Right lobe of liver (tissue), 6 donors: Measurements from ENCODE around the gene NCOA1. TPM values are rescaled to one million over a fixed set of nuclear protein-coding genes. Genes with fewer than 3 reads are reported as not detected.

Experiments
- ATAC-seq, 4 donors: fragments of 200-7000 bp; cut with Tn5 transposase; one replicate each; pipeline ENCODE4 v1.9.1; 2020; ENCODE audit warnings: mild to moderate bottlenecking in 4 of 4, moderate library complexity in 4 of 4
- DNase-seq, 3 donors: peaks; one replicate each; pipeline ENCODE4 v3.0.0-alpha.2; 2020
- H3K27ac ChIP-seq, 3 donors: fragments of 200-600 bp; one replicate each; pipeline ENCODE4 v1.8.0; 2022
- H3K27me3 ChIP-seq, 2 donors: fragments of 200-600 bp; one replicate each; pipeline ENCODE4 v1.8.0; 2022
- H3K36me3 ChIP-seq, 4 donors: fragments of 200-600 bp; sonication (generic) in 1 of 4; one replicate each; pipeline versions ENCODE4 v1.5.1 to v1.8.0; 2017 to 2022; ENCODE audit warnings: control low read depth in 1 of 4
- H3K4me1 ChIP-seq, 4 donors: fragments of 200-600 bp; sonication (generic) in 1 of 4; one replicate each; pipeline versions ENCODE4 v1.5.1 to v1.8.0; 2017 to 2022; ENCODE audit warnings: control low read depth in 1 of 4
- H3K4me3 ChIP-seq, 3 donors: fragments of 200-600 bp; one replicate each; pipeline ENCODE4 v1.8.0; 2022
- H3K9me3 ChIP-seq, 4 donors: fragments of 200-600 bp; sonication (generic) in 1 of 4; one replicate each; pipeline versions ENCODE4 v1.5.1 to v1.8.0; 2017 to 2022; ENCODE audit warnings: control low read depth in 1 of 4
- POLR2A ChIP-seq: fragments of 450-650 bp; IDR thresholded peaks from one replicate; pipeline ENCODE4 v1.6.1; 2017; ENCODE audit warnings: antibody characterized with exemption, mild to moderate bottlenecking
- WGBS: methylation state at CpG from one replicate; pipeline ENCODE4 v1.1.6; 2018; ENCODE audit warnings: low coverage, low lambda C conversion rate; ENCODE audit not compliant: insufficient coverage; ENCODE audit errors: missing lambda C conversion rate; 5-methylcytosine and 5-hydroxymethylcytosine counted together
- intact Hi-C, 2 donors: fragments of 100-400 bp; cut with DNase I; formaldehyde crosslinking; loops; one replicate each; pipeline versions ENCODE4 v1.11.2 to v1.14.1; 2022
- total RNA-seq, 6 experiments: library from RNA; depleted of rRNA in 2 of 6; stranded (reverse); fragments of >200 nt in 2 of 6; fragmentation: NEBNext Ultra II Directional in 3 of 6; extraction: Animal tissue kit (Norgen Biotek cat#: 25700) in 3 of 6; gene quantifications; one replicate each; pipeline versions ENCODE4 v1.1.0 to v1.2.4, GENCODE V29; 2016 to 2023
- TF ChIP-seq, protein P1 (sequence below), 4 donors: fragments of 200-600 bp in 3 of 4; fragments of 450-650 bp in 1 of 4; IDR thresholded peaks; one replicate each; pipeline versions ENCODE4 v1.5.1 to v1.8.0; 2016 to 2022; ENCODE audit warnings: antibody characterized with exemption in 4 of 4, mild to moderate bottlenecking in 2 of 4
- donor health status: DM: no; HTN: yes; CAD: no.
- donor health status: DM: no; HTN: no; CAD: no.
- donor health status: DM: no; HTN: no; CAD: no.
- donor health status: DM: no; HTN: yes; CAD: no.
- donor health status: DM: no; HTN: yes; CAD: no.

NCOA1 gene
- total RNA-seq, 6 experiments from 2014 or later = 13.5 to 18.9 (median 16.4) TPM

DNA sequence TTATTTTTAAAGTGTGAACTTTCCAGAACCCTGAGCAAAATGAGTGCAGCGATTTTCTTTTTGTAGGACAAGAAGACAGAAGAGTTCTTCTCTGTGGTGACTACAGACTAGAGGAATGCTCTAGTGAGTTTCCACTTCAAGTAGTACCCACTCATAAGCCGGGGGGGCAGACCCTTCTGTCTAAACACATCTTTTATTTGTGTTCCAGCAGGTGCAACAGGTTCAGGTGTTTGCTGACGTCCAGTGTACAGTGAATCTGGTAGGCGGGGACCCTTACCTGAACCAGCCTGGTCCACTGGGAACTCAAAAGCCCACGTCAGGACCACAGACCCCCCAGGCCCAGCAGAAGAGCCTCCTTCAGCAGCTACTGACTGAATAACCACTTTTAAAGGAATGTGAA is 277.0 kb downstream of the NCOA1 start:
- Histone ChIP-seq H3K4me3 (no peak overlapping the region), H3K27ac (no peak overlapping the region), H3K27me3 (no peaks in the 10 kb centered on the region), H3K36me3 (peaks cover 0 to 11% (median 2%) of the 10 kb centered on the region in 4 donors), H3K4me1 (no peaks in the 10 kb centered on the region), H3K9me3 (no peaks in the 10 kb centered on the region)
- intact Hi-C loops = no loop called here
- WGBS = 100% methylated on average over 5 of the region's 5 CpGs
- no peak for DNase-seq
- ATAC-seq = no peak
- TF ChIP-seq, protein P1, sequence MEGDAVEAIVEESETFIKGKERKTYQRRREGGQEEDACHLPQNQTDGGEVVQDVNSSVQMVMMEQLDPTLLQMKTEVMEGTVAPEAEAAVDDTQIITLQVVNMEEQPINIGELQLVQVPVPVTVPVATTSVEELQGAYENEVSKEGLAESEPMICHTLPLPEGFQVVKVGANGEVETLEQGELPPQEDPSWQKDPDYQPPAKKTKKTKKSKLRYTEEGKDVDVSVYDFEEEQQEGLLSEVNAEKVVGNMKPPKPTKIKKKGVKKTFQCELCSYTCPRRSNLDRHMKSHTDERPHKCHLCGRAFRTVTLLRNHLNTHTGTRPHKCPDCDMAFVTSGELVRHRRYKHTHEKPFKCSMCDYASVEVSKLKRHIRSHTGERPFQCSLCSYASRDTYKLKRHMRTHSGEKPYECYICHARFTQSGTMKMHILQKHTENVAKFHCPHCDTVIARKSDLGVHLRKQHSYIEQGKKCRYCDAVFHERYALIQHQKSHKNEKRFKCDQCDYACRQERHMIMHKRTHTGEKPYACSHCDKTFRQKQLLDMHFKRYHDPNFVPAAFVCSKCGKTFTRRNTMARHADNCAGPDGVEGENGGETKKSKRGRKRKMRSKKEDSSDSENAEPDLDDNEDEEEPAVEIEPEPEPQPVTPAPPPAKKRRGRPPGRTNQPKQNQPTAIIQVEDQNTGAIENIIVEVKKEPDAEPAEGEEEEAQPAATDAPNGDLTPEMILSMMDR (IDR thresholded peaks at IDR 0.05) = no peak
- no peak for TF ChIP-seq POLR2A

- Histone ChIP-seq H3K9me3 (no peaks in the 10 kb centered on the region), H3K4me1 (no peaks in the 10 kb centered on the region), H3K4me3 (no peak overlapping the region), H3K27me3 (no peaks in the 10 kb centered on the region), H3K27ac (no peak overlapping the region), H3K36me3 (peaks cover 0 to 11% (median 2%) of the 10 kb centered on the region in 4 donors)
- WGBS = 92% methylated on average over 7 of the region's 7 CpGs
- intact Hi-C loops = no loop called here
- TF ChIP-seq POLR2A = no peak
- TF ChIP-seq, protein P1 (IDR thresholded peaks at IDR 0.05) = no peak
- DNase-seq = no peak
- no peak for ATAC-seq
These were observed 277.5 kb downstream of the NCOA1 start for GRCh38 chr2:24768601-24769000.

DNA sequence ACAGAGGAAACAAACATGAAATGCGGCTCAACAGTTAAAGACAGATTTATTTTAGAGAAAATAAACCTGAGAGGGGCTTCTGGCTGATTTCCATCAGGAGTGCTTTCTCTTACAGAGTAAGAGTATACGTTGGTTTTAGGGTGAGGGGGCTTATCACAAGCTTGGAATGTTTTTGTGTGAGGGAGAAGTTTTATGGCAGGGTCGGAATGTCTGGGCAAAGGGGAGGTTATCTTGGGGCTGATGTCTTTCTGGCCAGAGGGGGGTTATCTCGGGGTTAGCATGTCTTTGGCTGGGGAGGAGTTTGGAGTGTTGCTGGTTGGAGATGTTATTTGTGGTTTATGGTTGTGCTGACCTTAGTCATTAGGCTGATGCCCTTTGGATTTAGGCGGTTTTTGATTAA is 280.0 kb downstream of the NCOA1 start:
- DNase-seq (no peak), ATAC-seq (no peak)
- TF ChIP-seq POLR2A = no peak
- TF ChIP-seq, protein P1 (IDR thresholded peaks at IDR 0.05) = no peak
- Histone ChIP-seq H3K27me3 (no peaks in the 10 kb centered on the region), H3K36me3 (peaks cover 0 to 11% (median 2%) of the 10 kb centered on the region in 4 donors), H3K9me3 (no peaks in the 10 kb centered on the region), H3K4me1 (no peaks in the 10 kb centered on the region), H3K4me3 (no peak overlapping the region), H3K27ac (no peak overlapping the region)
- 70% methylated on average over 2 of the region's 5 CpGs for WGBS
- intact Hi-C loops = no loop called here

DNA sequence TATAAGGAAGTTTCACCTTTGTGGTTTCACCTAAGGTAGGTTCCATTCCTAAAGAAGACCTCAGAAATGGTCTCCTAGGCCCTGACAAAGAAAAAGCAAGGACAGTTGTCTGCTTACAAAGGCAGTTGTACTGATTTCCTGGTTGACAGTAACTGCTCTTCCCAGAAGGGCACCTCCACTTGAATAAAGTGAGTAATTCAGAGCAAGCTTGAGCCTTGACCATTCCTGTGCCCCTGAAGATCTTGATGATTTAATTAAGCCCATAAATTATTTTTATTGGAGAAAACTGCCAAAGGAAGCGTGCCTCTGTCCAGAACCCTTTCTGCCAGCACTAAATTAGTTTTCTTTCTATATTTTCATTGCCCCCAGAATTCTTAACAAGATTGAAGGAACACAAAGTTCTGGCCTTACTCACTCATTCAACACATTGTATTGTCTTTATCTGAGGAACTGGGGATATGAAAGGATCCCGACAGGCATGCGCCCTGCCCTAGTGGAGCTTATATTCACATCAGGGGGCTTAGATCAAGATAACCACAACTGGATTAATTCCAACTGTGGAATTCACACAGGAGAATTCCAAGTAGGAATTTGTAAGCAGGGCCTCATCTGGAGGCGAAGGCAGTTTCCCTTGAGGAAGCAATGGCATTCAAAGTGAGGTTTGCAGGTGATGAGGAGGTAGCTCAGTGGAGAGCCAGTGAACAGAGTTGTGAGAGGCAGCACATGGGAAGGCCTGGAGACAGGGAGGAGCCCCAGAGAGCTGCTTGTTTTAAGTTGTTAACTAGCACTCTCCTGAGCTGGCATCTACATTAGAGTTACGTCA is 280.9 kb downstream of the NCOA1 start:
- Histone ChIP-seq H3K9me3 (no peaks in the 10 kb centered on the region), H3K36me3 (peaks cover 0 to 11% (median 2%) of the 10 kb centered on the region in 4 donors), H3K27me3 (no peaks in the 10 kb centered on the region), H3K4me1 (no peaks in the 10 kb centered on the region), H3K4me3 (no peak overlapping the region), H3K27ac (no peak overlapping the region)
- no peak for TF ChIP-seq POLR2A
- TF ChIP-seq, protein P1 (IDR thresholded peaks at IDR 0.05) = no peak
- intact Hi-C loops = no loop called here
- ATAC-seq (no peak), DNase-seq (no peak)
- WGBS = 94% methylated on average over 4 of the region's 5 CpGs
